SK-N-MC (cell line): ENCODE measurements around the gene SLC43A3.

Experiments used
- DNase-seq: peaks from one replicate; pipeline ENCODE4 v3.0.0-alpha.2; 2011; ENCODE audit warnings: low read depth, low spot score
- H3K27ac ChIP-seq: fragments of 200-600 bp; sonication (generic); 2 replicates; pipeline ENCODE4 v1.5.1; 2016; ENCODE audit warnings: mixed run types
- H3K36me3 ChIP-seq: fragments of 200-600 bp; sonication (generic); 2 replicates; pipeline ENCODE4 v1.6.1; 2017; ENCODE audit warnings: antibody characterized with exemption, low read length, mixed read lengths; ENCODE audit not compliant: insufficient read depth
- H3K4me3 ChIP-seq: fragments of 200-600 bp; sonication (generic); 2 replicates; pipeline ENCODE4 v1.5.1; 2016
- H3K9ac ChIP-seq: fragments of 200-600 bp; sonication (generic); 2 replicates; pipeline ENCODE4 v1.8.0; 2017; ENCODE audit warnings: mixed run types, mixed read lengths; ENCODE audit not compliant: insufficient read length
- H3K9me3 ChIP-seq: fragments of 200-600 bp; sonication (generic); 2 replicates; pipeline ENCODE4 v1.6.1; 2017; ENCODE audit warnings: low read depth, mild to moderate bottlenecking, antibody characterized with exemption, low read length, moderate library complexity, mixed read lengths
- EZH2 ChIP-seq: fragments of 200-600 bp; sonication (generic); IDR thresholded peaks from one replicate; pipeline ENCODE4 v1.6.1; 2017; ENCODE audit warnings: antibody characterized with exemption
- FOXP2 ChIP-seq: optimal IDR thresholded peaks from 2 replicates; pipeline ENCODE3; 2011; ENCODE audit warnings: mild to moderate bottlenecking, moderate library complexity; ENCODE audit not compliant: insufficient read depth; ENCODE audit errors: extremely low read length, control extremely low read depth
- POLR2AphosphoS5 ChIP-seq: IDR thresholded peaks from 2 replicates; pipeline ENCODE4 v1.6.1; 2012; ENCODE audit warnings: mild to moderate bottlenecking, low read depth, low read length, borderline replicate concordance

The SLC43A3 gene

GRCh38 chr11:57416436-57416835 is 10.5 kb downstream of the SLC43A3 start:
- DNase-seq: no peak
- no peak overlapping the region for H3K4me3 ChIP-seq
- H3K36me3 ChIP-seq: no peaks in the 10 kb centered on the region
- TF ChIP-seq POLR2AphosphoS5: no peak
- TF ChIP-seq FOXP2: no peak
- no peak for TF ChIP-seq EZH2
- H3K9me3 ChIP-seq: no peaks in the 10 kb centered on the region
- H3K27ac ChIP-seq: no peak overlapping the region
- H3K9ac ChIP-seq: no peak overlapping the region

DNA sequence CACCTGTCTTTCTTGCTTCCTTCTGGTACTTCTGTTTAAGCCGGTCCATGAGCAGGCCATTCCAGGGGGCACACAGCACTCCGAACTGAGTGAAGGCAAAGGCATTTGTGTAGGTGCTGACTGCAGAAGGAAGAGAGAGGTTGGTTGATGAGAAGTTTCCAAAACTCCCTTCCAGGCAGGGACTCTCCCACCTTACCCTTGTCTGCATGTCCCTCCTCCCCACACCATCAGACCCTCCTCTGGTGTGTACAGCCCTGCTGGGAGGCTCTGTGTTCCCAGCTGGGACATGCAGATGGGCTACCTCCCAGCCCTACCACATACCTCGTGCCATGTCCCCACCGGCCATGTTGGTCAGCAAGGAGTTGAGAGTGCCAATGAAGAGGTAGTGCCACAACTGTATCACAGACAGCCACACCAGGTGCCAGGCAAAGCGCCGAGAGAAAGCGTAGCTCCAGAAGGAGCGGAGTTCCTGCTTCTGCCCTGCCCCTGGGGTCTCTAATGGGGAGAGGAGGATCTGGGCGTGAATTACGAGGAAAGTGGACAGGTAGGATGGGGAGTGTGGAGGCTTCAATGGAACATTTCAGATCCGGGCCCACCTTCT is 12.2 kb downstream of the SLC43A3 start:
- Histone ChIP-seq H3K9ac (no peak overlapping the region), H3K4me3 (no peak overlapping the region), H3K27ac (no peak overlapping the region), H3K36me3 (no peaks in the 10 kb centered on the region), H3K9me3 (no peaks in the 10 kb centered on the region)
- no peak for DNase-seq
- TF ChIP-seq POLR2AphosphoS5 (no peak), FOXP2 (no peak), EZH2 (no peak)

DNA sequence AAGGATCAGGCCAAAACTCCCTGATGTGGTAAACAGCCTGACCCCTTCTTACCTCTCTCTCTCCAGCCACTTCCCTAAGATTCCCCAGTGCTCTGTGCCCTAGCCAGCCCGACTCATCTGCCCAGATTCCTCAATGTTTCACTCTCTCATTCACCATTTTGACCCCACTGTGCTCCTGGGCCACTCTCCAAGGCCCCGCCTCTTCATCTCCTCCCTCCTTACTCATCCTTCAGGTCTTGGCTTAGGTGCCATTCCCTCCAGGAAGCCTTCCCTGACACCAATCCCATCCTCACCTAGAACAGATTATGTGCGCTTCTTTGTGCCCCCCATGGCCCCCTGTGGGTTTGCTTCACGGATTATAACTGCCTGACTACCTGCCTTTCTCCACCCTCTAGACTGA is 13.2 kb downstream of the SLC43A3 start:
- Histone ChIP-seq H3K27ac (no peak overlapping the region), H3K36me3 (no peaks in the 10 kb centered on the region), H3K9me3 (no peaks in the 10 kb centered on the region), H3K4me3 (no peak overlapping the region), H3K9ac (no peak overlapping the region)
- TF ChIP-seq FOXP2 (no peak), POLR2AphosphoS5 (no peak), EZH2 (no peak)
- DNase-seq: no peak

DNA sequence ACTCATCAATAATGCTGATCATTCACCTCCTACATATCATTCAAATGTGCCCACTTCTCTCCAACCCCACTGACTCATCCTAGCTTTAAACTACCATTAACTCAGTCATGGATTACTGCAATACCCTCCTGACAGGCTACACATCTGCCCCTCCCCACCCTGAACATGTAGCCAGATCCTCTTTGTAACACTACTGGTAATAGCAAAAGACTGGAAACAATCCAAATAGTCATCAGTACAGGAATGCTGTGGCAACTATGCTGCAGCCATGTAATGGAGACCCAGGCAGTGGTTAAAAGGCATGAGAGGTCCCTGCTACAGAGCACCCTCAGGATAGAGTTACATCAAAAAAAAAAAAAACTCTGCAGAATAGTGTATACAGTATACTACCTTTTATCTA is 16.6 kb downstream of the SLC43A3 start:
- no peak for TF ChIP-seq POLR2AphosphoS5
- no peak for TF ChIP-seq EZH2
- no peak for TF ChIP-seq FOXP2
- Histone ChIP-seq H3K9ac (no peak overlapping the region), H3K4me3 (no peak overlapping the region), H3K36me3 (no peaks in the 10 kb centered on the region), H3K9me3 (no peaks in the 10 kb centered on the region), H3K27ac (no peak overlapping the region)
- DNase-seq: no peak

DNA sequence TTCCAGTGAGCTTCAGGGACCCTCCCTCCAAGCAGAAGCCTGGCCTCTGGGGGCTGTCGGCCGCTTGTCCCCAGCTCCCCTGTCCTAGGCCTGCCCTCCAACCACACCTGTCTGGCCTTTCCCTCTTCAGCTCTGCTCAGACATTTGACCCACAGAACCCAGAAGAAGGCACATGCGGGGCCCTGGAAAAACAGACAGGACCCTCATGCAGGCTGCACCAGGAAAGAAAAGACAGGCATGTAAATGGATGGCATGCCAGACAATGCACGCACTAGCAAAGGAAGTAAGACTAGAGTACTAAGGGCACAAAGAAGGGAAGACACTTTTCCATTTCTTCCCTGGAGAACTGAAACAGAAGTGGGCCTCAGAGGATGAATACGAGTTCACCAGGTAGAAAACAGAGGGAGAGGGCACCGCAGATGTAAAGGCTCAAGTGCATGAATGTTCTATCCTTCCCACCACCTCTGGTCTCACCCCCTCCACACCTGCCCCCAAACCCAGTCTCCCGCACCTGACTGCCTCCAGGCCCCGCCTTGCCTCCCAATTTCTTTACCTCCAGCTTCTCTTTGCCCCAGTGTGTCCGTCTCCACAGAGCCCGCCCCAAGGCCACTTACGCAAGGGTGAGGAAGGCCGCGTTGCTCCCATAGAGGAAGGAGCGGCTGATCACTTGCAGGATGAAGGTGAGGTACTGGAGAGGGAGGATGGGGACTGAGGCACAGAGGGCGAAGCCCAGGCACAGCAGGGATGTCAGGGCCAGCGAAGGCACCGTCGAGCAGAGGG is 17.4 kb downstream of the SLC43A3 start:
- Histone ChIP-seq H3K36me3 (no peaks in the 10 kb centered on the region), H3K27ac (no peak overlapping the region), H3K9me3 (no peaks in the 10 kb centered on the region), H3K9ac (no peak overlapping the region), H3K4me3 (no peak overlapping the region)
- TF ChIP-seq POLR2AphosphoS5 (no peak), FOXP2 (no peak), EZH2 (no peak)
- DNase-seq: no peak

GRCh38 chr11:57408771-57409170 is 18.1 kb downstream of the SLC43A3 start:
- no peak overlapping the region for H3K27ac ChIP-seq
- no peak overlapping the region for H3K4me3 ChIP-seq
- H3K9me3 ChIP-seq: no peaks in the 10 kb centered on the region
- no peak for DNase-seq
- no peaks in the 10 kb centered on the region for H3K36me3 ChIP-seq
- no peak for TF ChIP-seq POLR2AphosphoS5
- no peak for TF ChIP-seq EZH2
- TF ChIP-seq FOXP2: no peak
- no peak overlapping the region for H3K9ac ChIP-seq

DNA sequence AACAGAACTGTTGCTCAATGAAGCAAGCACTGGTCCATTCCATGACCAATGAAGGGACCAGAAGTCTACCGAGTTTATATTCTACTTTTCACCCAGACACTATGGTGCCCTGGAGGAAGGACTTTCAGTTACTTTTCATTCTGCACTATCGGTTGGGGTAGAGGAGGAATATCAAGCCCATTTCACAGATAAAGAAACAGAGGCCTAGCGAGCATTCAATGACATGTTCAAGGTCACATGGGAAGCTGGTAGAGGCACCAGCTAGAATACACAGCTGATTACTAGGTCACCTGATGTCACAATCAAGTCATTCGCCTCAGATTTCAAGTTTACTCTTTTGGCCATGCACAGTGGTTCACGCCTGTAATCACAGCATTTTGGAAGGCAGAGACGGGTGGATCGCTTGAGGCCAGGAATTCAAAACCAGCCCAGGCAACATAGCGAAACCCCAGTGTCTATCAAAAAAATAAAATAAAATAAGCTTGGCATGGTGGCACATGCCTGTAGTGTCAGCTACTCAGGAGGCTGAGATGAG is 18.9 kb downstream of the SLC43A3 start:
- Histone ChIP-seq H3K36me3 (no peaks in the 10 kb centered on the region), H3K9ac (no peak overlapping the region), H3K4me3 (no peak overlapping the region), H3K27ac (no peak overlapping the region), H3K9me3 (no peaks in the 10 kb centered on the region)
- DNase-seq: no peak
- TF ChIP-seq EZH2: no peak
- no peak for TF ChIP-seq FOXP2
- no peak for TF ChIP-seq POLR2AphosphoS5

DNA sequence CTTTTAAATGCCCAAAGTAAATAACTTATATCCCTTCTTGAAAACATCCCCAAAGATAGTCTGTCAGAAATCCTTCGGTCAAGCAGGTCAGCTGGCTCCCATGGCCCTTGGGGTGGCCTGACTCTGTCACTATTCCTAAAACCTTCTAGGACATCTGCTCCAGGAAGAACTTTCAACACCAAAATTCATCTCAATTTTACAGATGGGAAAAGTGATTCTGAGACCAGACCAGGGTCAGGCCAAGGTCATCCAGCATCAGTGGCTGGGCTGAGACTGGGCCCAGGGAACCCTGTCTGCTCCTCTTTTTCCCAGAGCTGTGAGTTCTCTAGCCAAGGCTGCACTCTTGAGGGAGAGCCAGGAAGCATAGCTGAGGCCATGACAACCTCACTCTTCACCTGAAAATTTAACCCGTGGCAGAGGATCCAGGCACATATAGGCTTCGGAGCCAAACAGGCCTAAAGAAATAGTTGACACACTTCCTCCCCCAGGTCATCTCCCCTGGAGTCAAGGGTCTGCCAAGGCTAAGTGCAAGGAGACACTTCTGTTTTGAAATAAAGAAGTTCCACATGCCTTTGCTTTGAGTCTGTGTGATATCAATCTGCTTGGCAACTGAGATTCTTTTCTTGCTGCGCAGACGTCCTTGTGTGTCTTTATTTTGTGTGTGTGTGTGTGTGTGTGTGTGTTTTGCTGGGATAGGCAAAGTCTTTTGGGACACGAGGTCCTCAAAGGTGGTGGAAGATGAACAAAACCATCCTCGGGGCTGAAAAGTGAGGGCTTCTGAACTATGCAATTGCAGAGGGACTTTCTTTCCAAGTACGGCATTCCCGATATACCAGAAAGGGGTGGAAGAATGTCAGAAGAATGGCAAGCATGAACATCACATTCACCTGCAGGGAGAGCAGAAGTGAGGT is 19.7 kb downstream of the SLC43A3 start:
- TF ChIP-seq POLR2AphosphoS5 (no peak), FOXP2 (no peak), EZH2 (no peak)
- Histone ChIP-seq H3K4me3 (no peak overlapping the region), H3K9ac (no peak overlapping the region), H3K36me3 (no peaks in the 10 kb centered on the region), H3K27ac (no peak overlapping the region), H3K9me3 (no peaks in the 10 kb centered on the region)
- DNase-seq: no peak
